ENCODE results near the gene SCAP. TPM values are rescaled to one million over a fixed set of nuclear protein-coding genes. Genes with fewer than 3 reads are reported as not detected.
"Not testable (repeated sequence)": the region's sequence is repeated elsewhere in the genome, so short reads cannot be mapped to it uniquely, and the experiment has no call there.

SCAP gene
- total RNA-seq, 6 donors from 2014 or later, result 65.7 to 134 (median 81.8) TPM

GRCh38 chr3:47491777-47492176, 16.0 kb upstream of the SCAP start:
- no peak overlapping the region for H3K4me3 ChIP-seq
- H3K4me1 ChIP-seq, result peaks cover 0 to 3% (median 0%) of the 10 kb centered on the region in 4 donors
- H3K27ac ChIP-seq, result no peak overlapping the region
- TF ChIP-seq EP300 (IDR thresholded peaks at IDR 0.05) (no peak), POLR2AphosphoS5 (IDR thresholded peaks at IDR 0.05) (no peak), CTCF (IDR thresholded peaks at IDR 0.05) (no peak), POLR2A (IDR thresholded peaks at IDR 0.05) (no peak)
- no peak for ATAC-seq (ENCODE audit: low FRiP score in 2 of 2)
- no peaks in the 10 kb centered on the region for H3K9me3 ChIP-seq
- 84 to 94% methylated on average over 12 of the region's 12 CpGs for WGBS, 2 donors
- DNase-seq, result no peak
- H3K36me3 ChIP-seq, result peaks cover 4 to 16% (median 14%) of the 10 kb centered on the region in 4 donors
- H3K27me3 ChIP-seq, result no peaks in the 10 kb centered on the region

GRCh38 chr3:47491186-47491585, 15.4 kb upstream of the SCAP start:
- Histone ChIP-seq H3K36me3 (peaks cover 4 to 14% (median 12%) of the 10 kb centered on the region in 4 donors), H3K9me3 (no peaks in the 10 kb centered on the region), H3K27ac (no peak overlapping the region), H3K4me1 (no peaks in the 10 kb centered on the region), H3K4me3 (no peak overlapping the region), H3K27me3 (no peaks in the 10 kb centered on the region)
- TF ChIP-seq EP300 (IDR thresholded peaks at IDR 0.05) (no peak), POLR2AphosphoS5 (IDR thresholded peaks at IDR 0.05) (no peak), POLR2A (IDR thresholded peaks at IDR 0.05) (no peak), CTCF (IDR thresholded peaks at IDR 0.05) (no peak)
- no peak for DNase-seq
- WGBS, 2 donors, result 90 to 100% methylated on average over 3 of the region's 3 CpGs
- ATAC-seq (ENCODE audit: low FRiP score in 2 of 2), result no peak

- ATAC-seq (ENCODE audit: low FRiP score in 2 of 2) (no peak), DNase-seq (no peak)
- peaks cover 0 to 2% (median 0%) of the 10 kb centered on the region in 4 donors for H3K36me3 ChIP-seq
- H3K27me3 ChIP-seq, result no peaks in the 10 kb centered on the region
- no peaks in the 10 kb centered on the region for H3K9me3 ChIP-seq
- H3K4me3 ChIP-seq, result no peak overlapping the region
- no peaks in the 10 kb centered on the region for H3K4me1 ChIP-seq
- TF ChIP-seq POLR2A (IDR thresholded peaks at IDR 0.05) (no peak), EP300 (IDR thresholded peaks at IDR 0.05) (no peak), CTCF (IDR thresholded peaks at IDR 0.05) (no peak), POLR2AphosphoS5 (IDR thresholded peaks at IDR 0.05) (no peak)
- no peak overlapping the region for H3K27ac ChIP-seq
- WGBS, 2 donors, result 94 to 96% methylated on average over 2 of the region's 2 CpGs
Observed at GRCh38 chr3:47487265-47487664, 11.5 kb upstream of the SCAP start.

GRCh38 chr3:47485812-47486211, 10.1 kb upstream of the SCAP start:
- H3K27me3 ChIP-seq, result no peaks in the 10 kb centered on the region
- WGBS, 2 donors, result 86 to 95% methylated on average over 3 of the region's 3 CpGs
- ATAC-seq (ENCODE audit: low FRiP score in 2 of 2), result no peak
- no peaks in the 10 kb centered on the region for H3K4me1 ChIP-seq
- H3K4me3 ChIP-seq, result no peak overlapping the region
- DNase-seq, result no peak
- peaks cover 0 to 1% (median 0%) of the 10 kb centered on the region in 4 donors for H3K36me3 ChIP-seq
- H3K27ac ChIP-seq, result no peak overlapping the region
- H3K9me3 ChIP-seq, result no peaks in the 10 kb centered on the region
- no peak for TF ChIP-seq POLR2AphosphoS5 (IDR thresholded peaks at IDR 0.05)
- TF ChIP-seq EP300 (IDR thresholded peaks at IDR 0.05), result no peak
- TF ChIP-seq POLR2A (IDR thresholded peaks at IDR 0.05), result no peak
- no peak for TF ChIP-seq CTCF (IDR thresholded peaks at IDR 0.05)

- Histone ChIP-seq H3K36me3 (no peaks in the 10 kb centered on the region), H3K4me3 (no peak overlapping the region), H3K27ac (no peak overlapping the region), H3K9me3 (no peaks in the 10 kb centered on the region), H3K4me1 (no peaks in the 10 kb centered on the region), H3K27me3 (no peaks in the 10 kb centered on the region)
- ATAC-seq (ENCODE audit: low FRiP score in 2 of 2) (no peak), DNase-seq (no peak)
- WGBS, 2 donors, result 64 to 70% methylated on average over 2 of the region's 2 CpGs
- TF ChIP-seq POLR2A (IDR thresholded peaks at IDR 0.05) (no peak), CTCF (IDR thresholded peaks at IDR 0.05) (no peak)
Observed at GRCh38 chr3:47482366-47482765, 6.6 kb upstream of the SCAP start.

GRCh38 chr3:47481763-47482162, 6.0 kb upstream of the SCAP start:
- H3K4me1 ChIP-seq; H3K27me3 ChIP-seq; H3K27ac ChIP-seq; DNase-seq; H3K4me3 ChIP-seq; H3K36me3 ChIP-seq; ATAC-seq (ENCODE audit: low FRiP score in 2 of 2); H3K9me3 ChIP-seq: not testable (repeated sequence)
- 67 to 75% methylated on average over 4 of the region's 4 CpGs for WGBS, 2 donors

- not testable (repeated sequence) for H3K27ac ChIP-seq; H3K27me3 ChIP-seq; DNase-seq; H3K4me3 ChIP-seq; H3K9me3 ChIP-seq; ATAC-seq (ENCODE audit: low FRiP score in 2 of 2); H3K36me3 ChIP-seq
- WGBS, 2 donors, result 92 to 96% methylated on average over 6 of the region's 6 CpGs
- peaks cover 8 to 12% (median 10%) of the 10 kb centered on the region in 4 donors for H3K4me1 ChIP-seq
Observed at GRCh38 chr3:47480267-47480666, 4.5 kb upstream of the SCAP start.
